Prostate gland (tissue), 2 donors: Measurements from ENCODE around the gene PDE4D. TPM values are rescaled to one million over a fixed set of nuclear protein-coding genes. Genes with fewer than 3 reads are reported as not detected.

Experiments used
- DNase-seq: peaks from one replicate; pipeline ENCODE4 v3.0.0-alpha.2; 2019; ENCODE audit warnings: low spot score
- H3K27ac ChIP-seq, 2 donors: fragments of 200-600 bp; sonication (generic); 2 replicates each; pipeline ENCODE4 v1.5.1; 2017 to 2019
- H3K27me3 ChIP-seq: fragments of 200-600 bp; sonication (generic); replicated peaks from 2 replicates; pipeline ENCODE4 v1.5.1; 2019; ENCODE audit not compliant: insufficient read depth
- H3K36me3 ChIP-seq, 2 donors: fragments of 200-600 bp; sonication (generic); 1 replicate in 1 of 2; 2 replicates in 1 of 2; pipeline versions ENCODE4 v1.5.1 to v1.8.1; 2017 to 2019
- H3K4me1 ChIP-seq: fragments of 200-600 bp; sonication (generic); replicated peaks from 2 replicates; pipeline ENCODE4 v1.5.1; 2019
- H3K4me3 ChIP-seq, 2 donors: fragments of 200-600 bp; sonication (generic); 2 replicates each; pipeline ENCODE4 v1.5.1; 2017 to 2019
- H3K9me3 ChIP-seq: fragments of 200-600 bp; sonication (generic); 2 replicates; pipeline ENCODE4 v1.5.1; 2017
- POLR2A ChIP-seq: fragments of 450-650 bp; IDR thresholded peaks from one replicate; pipeline ENCODE4 v1.6.1; 2016; ENCODE audit warnings: antibody characterized with exemption, mild to moderate bottlenecking
- POLR2AphosphoS5 ChIP-seq: sonication (generic); formaldehyde crosslinking; IDR thresholded peaks from one replicate; pipeline ENCODE4 v1.6.1; 2017; ENCODE audit warnings: antibody characterized with exemption
- WGBS: methylation state at CpG from one replicate; pipeline ENCODE4 v1.1.5; 2018; 5-methylcytosine and 5-hydroxymethylcytosine counted together
- intact Hi-C: fragments of 100-400 bp; cut with DNase I; formaldehyde crosslinking; loops from one replicate; pipeline ENCODE4 v1.14.2; 2022
- total RNA-seq, 2 donors: library from RNA; depleted of rRNA; stranded (reverse); fragments of >200 nt; gene quantifications; one replicate each; pipeline ENCODE4 v1.1.0, GENCODE V29; 2016
- TF ChIP-seq, protein P1 (sequence below), 4 experiments: fragments of 200-600 bp in 2 of 4; fragments of 450-650 bp in 2 of 4; sonication (generic) in 2 of 4; IDR thresholded peaks; 1 replicate in 3 of 4; 2 replicates in 1 of 4; pipeline ENCODE4 v1.5.1; 2016 to 2019; ENCODE audit warnings: antibody characterized with exemption in 4 of 4, mild to moderate bottlenecking in 2 of 4, moderate library complexity in 2 of 4

The PDE4D gene
- total RNA-seq, 2 donors from 2014 or later: 64.2 to 75.6 TPM

DNA sequence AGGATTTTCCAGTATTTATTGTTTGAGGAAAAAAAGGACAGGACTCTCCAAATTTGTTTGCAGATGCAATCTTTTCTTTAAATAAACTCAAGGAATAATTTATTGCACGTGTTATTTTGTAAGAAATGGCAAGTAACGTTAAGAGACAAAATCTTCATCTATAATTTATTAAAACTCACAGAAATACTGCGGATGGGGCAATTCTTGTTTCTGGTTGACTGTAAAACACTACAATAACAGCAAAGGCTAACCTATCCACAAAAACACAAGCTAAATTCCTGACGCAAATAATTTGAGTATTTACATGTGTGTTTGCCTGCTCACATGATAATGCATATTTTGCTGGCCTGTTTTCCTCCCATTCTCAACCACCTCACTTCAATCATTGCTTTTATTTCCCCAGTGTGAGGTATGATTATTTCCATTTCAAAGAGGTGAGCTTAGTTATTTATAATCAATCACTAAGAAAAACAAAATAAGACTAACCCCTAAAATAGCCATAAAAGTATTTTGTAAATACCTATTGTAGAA is 619.4 kb downstream of the PDE4D start:
- Histone ChIP-seq H3K27ac (peak overlapping the region; percentile 87 to 89), H3K9me3 (no peaks in the 10 kb centered on the region), H3K4me3 (peak overlapping the region; percentile 35 to 43), H3K4me1 (no peaks in the 10 kb centered on the region), H3K27me3 (no peaks in the 10 kb centered on the region), H3K36me3 (no peaks in the 10 kb centered on the region)
- intact Hi-C loops: loop anchor here (5.0 kb wide), 1 partner anchor 83 kb away; no protein-coding TSS in a partner anchor
- WGBS: 13% methylated on average over 4 of the region's 4 CpGs
- no peak for DNase-seq
- TF ChIP-seq POLR2A (no peak), POLR2AphosphoS5 (peak; percentile 22)

DNA sequence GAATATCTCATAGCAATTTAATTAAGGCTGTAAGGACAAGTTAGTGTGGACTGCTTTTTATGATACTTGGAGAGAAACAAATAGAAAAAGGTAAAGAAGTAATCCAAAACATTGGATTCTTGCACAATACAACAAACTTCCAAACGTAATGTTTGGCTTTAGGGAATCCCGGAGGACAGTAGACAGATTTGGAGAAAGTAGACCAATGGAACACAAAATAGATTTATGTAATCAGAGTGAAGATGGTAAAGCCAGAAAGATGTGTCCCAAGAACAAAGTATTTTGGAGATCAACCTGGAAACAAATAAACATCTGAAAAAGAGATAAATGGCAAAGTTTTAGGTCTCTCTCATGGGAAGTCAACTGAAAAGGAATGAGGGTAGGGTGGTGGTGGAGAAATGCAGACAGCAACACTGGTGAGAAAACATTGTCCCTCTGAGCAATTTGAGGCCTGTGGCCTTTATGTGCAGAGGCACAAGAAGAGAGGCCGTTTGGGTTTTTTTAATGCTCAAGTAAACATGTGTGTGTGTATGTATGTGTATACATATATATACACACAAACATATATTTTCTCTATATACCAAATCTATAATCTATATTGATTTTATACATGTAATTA is 620.6 kb downstream of the PDE4D start:
- H3K27ac ChIP-seq: peak overlapping the region; percentile 87 to 89
- H3K4me3 ChIP-seq: peak overlapping the region; percentile 35 to 43
- TF ChIP-seq, protein P1, sequence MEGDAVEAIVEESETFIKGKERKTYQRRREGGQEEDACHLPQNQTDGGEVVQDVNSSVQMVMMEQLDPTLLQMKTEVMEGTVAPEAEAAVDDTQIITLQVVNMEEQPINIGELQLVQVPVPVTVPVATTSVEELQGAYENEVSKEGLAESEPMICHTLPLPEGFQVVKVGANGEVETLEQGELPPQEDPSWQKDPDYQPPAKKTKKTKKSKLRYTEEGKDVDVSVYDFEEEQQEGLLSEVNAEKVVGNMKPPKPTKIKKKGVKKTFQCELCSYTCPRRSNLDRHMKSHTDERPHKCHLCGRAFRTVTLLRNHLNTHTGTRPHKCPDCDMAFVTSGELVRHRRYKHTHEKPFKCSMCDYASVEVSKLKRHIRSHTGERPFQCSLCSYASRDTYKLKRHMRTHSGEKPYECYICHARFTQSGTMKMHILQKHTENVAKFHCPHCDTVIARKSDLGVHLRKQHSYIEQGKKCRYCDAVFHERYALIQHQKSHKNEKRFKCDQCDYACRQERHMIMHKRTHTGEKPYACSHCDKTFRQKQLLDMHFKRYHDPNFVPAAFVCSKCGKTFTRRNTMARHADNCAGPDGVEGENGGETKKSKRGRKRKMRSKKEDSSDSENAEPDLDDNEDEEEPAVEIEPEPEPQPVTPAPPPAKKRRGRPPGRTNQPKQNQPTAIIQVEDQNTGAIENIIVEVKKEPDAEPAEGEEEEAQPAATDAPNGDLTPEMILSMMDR (IDR thresholded peaks at IDR 0.05): no peak
- TF ChIP-seq POLR2AphosphoS5: peak; percentile 8
- TF ChIP-seq POLR2A: no peak
- 44% methylated on average over 3 of the region's 3 CpGs for WGBS
- no peaks in the 10 kb centered on the region for H3K27me3 ChIP-seq
- H3K36me3 ChIP-seq: no peaks in the 10 kb centered on the region
- H3K4me1 ChIP-seq: no peaks in the 10 kb centered on the region
- no peaks in the 10 kb centered on the region for H3K9me3 ChIP-seq
- intact Hi-C loops: loop anchor here (5.0 kb wide), 1 partner anchor 84 kb away; no protein-coding TSS in a partner anchor
- DNase-seq: no peak

DNA sequence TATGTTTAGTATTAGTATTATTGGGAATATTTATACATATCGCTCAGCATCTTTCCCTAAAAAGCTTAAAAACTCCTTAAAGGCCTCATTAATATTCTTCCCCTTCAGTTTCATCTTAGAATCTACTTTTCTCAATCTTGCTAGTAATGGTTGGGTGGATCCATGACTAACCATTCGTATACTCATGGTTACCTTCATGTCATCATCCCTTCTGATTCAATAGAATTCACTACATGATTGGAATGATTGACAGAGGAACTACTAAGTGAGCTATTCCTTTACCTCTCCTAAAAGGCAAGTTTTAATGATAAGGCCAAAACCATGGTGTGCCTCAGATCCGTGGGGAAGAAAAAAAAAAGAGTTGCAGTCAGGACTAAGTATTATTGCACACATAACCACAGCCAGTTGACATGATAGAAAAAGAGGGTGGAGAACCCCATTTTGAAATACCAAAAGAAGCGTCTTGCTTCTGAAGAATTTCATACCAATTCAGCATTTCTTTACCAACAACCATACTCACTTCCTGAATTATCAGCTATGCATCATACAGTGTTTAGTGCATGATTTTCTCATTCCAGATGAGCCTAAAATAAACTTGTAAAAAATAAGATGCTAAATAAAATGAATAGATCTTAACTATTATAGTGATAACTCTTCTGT is 624.6 kb downstream of the PDE4D start:
- 92% methylated on average over 4 of the region's 4 CpGs for WGBS
- H3K36me3 ChIP-seq: no peaks in the 10 kb centered on the region
- H3K4me3 ChIP-seq: no peak overlapping the region
- intact Hi-C loops: loop anchor here (5.0 kb wide), 1 partner anchor 62 kb away; no protein-coding TSS in a partner anchor
- H3K27me3 ChIP-seq: no peaks in the 10 kb centered on the region
- no peak for DNase-seq
- no peaks in the 10 kb centered on the region for H3K4me1 ChIP-seq
- TF ChIP-seq, protein P1 (IDR thresholded peaks at IDR 0.05): no peak
- TF ChIP-seq POLR2AphosphoS5: no peak
- TF ChIP-seq POLR2A: no peak
- no peaks in the 10 kb centered on the region for H3K9me3 ChIP-seq
- H3K27ac ChIP-seq: no peak overlapping the region

DNA sequence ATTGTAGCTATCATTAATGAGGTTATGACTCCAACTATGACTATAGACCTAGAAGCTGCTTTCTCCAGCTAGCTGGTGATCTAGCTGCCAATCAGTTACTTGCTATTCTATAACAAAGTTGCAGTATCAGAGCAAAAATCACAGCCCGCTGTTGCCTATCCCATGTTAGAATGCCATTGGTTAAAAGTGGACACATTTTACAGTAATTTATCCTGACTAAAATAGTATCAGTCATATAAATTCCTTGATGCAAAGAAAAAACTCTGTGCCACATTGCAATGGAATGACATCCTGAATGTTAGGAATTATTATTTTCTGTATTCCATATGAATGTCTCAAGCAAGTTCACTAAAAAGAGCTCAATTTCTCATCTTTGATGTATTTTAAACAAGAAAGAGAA is 626.5 kb downstream of the PDE4D start:
- no peak for TF ChIP-seq POLR2A
- no peak for TF ChIP-seq POLR2AphosphoS5
- TF ChIP-seq, protein P1 (IDR thresholded peaks at IDR 0.05): no peak
- Histone ChIP-seq H3K4me3 (no peak overlapping the region), H3K36me3 (no peaks in the 10 kb centered on the region), H3K9me3 (no peaks in the 10 kb centered on the region), H3K27me3 (no peaks in the 10 kb centered on the region), H3K4me1 (no peaks in the 10 kb centered on the region), H3K27ac (no peak overlapping the region)
- intact Hi-C loops: loop anchor here (5.0 kb wide), 1 partner anchor 60 kb away; no protein-coding TSS in a partner anchor
- WGBS: 94% methylated on average over 1 of the region's 1 CpG
- DNase-seq: no peak

DNA sequence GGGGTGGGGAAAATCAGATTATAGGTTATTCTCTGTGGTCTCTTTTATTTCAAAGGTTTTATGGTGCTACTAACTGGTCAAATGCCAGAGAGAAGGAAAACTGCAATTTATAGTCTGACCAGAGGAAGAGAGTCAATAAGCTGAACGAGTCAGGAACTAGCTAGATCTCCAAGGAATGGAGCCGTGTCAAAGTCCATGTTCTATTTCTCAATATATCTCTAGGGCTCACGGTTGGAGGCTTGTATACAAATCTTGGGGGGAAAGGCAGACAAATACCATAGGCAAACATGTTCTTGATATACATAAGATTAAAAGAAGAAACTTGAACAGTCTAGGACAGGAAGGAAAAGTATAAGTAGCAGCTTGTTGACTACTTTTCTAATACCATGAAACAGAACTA is 627.1 kb downstream of the PDE4D start:
- no peak overlapping the region for H3K4me3 ChIP-seq
- DNase-seq: no peak
- 28% methylated on average over 3 of the region's 3 CpGs for WGBS
- intact Hi-C loops: loop anchor here (5.0 kb wide), 1 partner anchor 59 kb away; no protein-coding TSS in a partner anchor
- no peaks in the 10 kb centered on the region for H3K4me1 ChIP-seq
- H3K9me3 ChIP-seq: no peaks in the 10 kb centered on the region
- TF ChIP-seq POLR2AphosphoS5: no peak
- TF ChIP-seq POLR2A: no peak
- TF ChIP-seq, protein P1 (IDR thresholded peaks at IDR 0.05): no peak
- peak overlapping the region in 1 of 2 donors; percentile 10 for H3K27ac ChIP-seq
- H3K36me3 ChIP-seq: no peaks in the 10 kb centered on the region
- H3K27me3 ChIP-seq: no peaks in the 10 kb centered on the region
